ENCODE measurements around the gene HAT1. TPM values are rescaled to one million over a fixed set of nuclear protein-coding genes. Genes with fewer than 3 reads are reported as not detected.

The HAT1 gene
- total RNA-seq, 4 donors from 2014 or later = 17.0 to 38.6 (median 22.7) TPM

DNA sequence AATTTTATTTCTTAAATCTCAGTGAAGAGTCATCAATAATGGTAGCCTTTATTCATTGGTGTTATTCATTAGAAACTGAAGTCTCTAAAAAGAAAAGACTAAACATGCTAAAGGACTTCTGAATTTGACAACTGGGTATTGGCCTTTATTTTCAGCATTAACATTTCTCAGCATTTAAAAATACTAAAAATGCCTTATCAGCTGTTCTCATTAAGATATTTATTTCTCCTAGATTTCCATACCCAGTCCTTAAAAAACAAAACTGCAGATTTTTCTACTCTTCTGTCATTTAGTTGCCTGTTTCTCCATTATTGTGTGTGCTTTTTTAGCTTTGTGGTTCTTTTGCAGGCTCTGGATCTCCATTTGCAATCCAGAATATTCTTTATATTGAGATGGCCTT lies 46.2 kb downstream of the HAT1 start:
- no peak for TF ChIP-seq CTCF (IDR thresholded peaks at IDR 0.05; ENCODE audit: low read depth)

DNA sequence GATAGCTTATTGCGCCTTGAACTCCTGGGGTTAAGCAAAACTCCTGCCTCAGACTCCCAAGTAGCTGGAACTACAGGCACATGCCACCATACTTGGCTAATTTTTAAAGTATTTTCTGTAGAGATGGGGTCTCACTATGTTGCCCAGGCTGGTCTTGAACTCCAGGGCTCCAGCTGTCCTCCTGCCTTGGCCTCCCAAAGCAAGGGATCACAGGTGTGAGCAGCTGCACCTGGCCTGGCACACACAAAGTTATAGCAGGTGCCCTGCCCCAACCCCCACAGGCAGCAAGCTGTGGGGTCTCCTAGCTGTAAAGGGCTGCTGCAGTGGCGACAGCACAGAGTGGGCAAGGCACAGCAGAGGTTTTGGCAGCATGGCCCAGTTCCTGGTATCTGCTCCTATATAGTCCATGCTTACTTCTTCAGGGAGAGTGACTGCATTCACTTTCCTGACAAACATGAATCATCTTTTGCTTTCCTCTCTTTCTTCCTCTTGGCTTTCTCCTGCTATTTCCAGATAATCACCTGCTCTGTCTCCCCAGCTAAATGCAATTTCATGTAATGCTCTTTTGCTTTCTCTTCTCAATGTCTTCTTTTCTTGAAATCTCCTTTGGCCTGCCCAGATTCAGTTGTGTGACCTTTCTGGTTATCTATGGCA lies 50.2 kb downstream of the HAT1 start:
- TF ChIP-seq CTCF (IDR thresholded peaks at IDR 0.05; ENCODE audit: low read depth) = no peak

DNA sequence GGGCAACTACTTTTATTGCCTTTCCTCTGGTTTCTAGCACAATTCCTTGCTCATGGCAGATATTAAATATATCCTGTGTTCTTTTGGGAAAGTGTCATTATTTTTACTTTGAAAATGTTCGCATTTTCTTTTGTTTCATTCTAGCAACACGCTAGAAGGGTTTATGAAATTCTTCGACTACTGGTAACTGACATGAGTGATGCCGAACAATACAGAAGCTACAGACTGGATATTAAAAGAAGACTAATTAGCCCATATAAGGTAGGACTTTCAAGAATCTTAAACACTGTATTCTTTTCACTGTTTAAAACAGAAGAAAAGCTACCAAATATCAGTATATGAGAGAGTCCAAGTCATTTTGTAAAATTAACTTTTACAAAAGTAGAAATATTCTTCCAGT lies 56.8 kb downstream of the HAT1 start:
- no peak for TF ChIP-seq CTCF (IDR thresholded peaks at IDR 0.05; ENCODE audit: low read depth)

DNA sequence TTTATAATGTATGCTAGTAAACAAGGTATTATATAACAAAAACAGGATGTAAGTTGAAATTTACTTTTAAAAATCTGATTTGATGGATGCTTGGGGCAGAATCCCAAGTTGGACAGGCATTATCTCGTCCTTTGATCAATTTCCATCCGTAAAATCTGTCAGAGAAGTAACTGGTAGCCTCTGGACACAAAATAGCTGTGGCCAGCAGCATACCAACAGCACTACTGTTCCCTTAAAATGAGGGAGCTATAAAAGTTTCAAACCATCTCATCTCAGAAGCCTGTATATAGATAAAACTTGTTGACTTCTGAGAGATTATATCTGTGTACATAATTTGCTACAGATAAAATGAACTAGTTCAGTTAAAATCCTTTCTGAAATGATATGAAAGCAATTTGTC lies 62.8 kb downstream of the HAT1 start:
- TF ChIP-seq CTCF (IDR thresholded peaks at IDR 0.05; ENCODE audit: low read depth) = no peak

DNA sequence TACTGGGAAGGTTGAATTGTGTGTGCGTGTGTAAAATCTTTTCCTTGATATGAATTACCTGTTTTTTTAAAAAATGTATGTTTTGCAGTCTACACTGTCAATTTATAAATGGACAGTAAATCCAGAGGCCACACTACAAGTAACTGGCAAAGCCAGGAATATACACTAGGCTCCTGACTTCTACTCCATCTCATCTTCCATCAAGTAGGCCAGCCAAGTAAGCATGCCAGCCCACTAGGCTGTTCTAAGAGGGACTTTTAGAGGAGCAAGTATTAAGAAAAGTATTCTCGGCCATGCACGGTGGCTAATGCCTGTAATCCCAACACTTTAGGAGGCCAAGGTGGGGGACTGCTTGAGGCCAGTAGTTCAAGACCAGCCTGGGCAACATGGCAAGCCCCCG lies 64.5 kb downstream of the HAT1 start:
- no peak for TF ChIP-seq CTCF (IDR thresholded peaks at IDR 0.05; ENCODE audit: low read depth)

DNA sequence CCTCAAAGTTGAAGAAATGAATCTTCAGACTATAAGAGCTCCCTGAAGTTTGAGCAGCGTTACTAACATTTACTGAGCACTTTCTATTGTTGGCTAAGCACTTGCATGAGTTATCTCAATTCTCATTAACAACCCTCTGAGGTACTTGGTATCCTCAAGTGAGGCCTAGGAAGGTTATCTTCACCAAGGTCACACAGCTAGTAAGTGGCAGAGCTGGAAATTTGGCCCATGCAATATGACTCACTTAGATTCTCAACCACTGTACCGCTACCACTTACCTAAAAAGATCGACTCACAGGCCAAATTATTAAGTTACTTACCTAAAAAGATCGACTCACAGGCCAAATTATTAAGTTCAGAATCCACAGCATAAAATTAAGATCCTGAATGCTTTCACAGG lies 68.8 kb downstream of the HAT1 start:
- TF ChIP-seq CTCF (IDR thresholded peaks at IDR 0.05; ENCODE audit: low read depth) = no peak

- no peak for TF ChIP-seq CTCF (IDR thresholded peaks at IDR 0.05; ENCODE audit: low read depth)
These were observed 73.3 kb downstream of the HAT1 start for GRCh38 chr2:171995586-171995985.
